ENCODE results near the gene CHTOP. TPM values are rescaled to one million over a fixed set of nuclear protein-coding genes. Genes with fewer than 3 reads are reported as not detected.

CHTOP gene
- total RNA-seq, 1 donor from 2014 or later = 114 TPM

DNA sequence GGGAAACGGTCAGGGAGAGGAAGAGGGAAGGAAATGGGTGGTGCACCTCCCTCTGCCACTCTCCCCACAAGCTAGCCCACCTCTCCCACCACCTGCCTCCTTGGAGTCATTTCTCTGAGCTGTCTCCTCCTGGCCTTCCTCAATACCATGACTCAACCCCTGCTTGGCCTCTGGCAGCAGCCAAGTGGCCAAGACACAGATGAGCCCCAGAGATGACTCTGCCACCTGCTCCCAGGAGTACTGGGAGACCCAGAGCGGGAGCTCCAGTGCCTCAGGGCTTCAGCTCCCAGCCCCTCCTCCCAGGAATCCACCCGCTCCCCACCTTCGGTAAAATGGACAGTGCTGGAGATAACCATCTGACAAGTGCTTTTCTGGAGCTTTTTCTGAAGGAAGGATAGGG, 23.5 kb upstream of the CHTOP start:
- H3K27me3 Mint-ChIP-seq (ENCODE audit: low read depth) = no peaks in the 10 kb centered on the region
- no peaks in the 10 kb centered on the region for H3K9me3 Mint-ChIP-seq
- H3K4me3 Mint-ChIP-seq = no peak overlapping the region
- peaks cover 69% of the 10 kb centered on the region for H3K4me1 Mint-ChIP-seq
- DNase-seq (ENCODE audit: low spot score in 2 of 2, unreplicated experiment in 2 of 2) = no peak
- TF ChIP-seq CTCF (IDR thresholded peaks at IDR 0.05; ENCODE audit: unreplicated experiment) = no peak
- H3K36me3 Mint-ChIP-seq = no peaks in the 10 kb centered on the region
- H3K27ac Mint-ChIP-seq = peak overlapping the region; percentile 47

GRCh38 chr1:153610811-153611301, 23.0 kb upstream of the CHTOP start:
- no peak for DNase-seq (ENCODE audit: low spot score in 2 of 2, unreplicated experiment in 2 of 2)
- Mint-ChIP-seq H3K36me3 (no peaks in the 10 kb centered on the region), H3K4me3 (no peak overlapping the region), H3K9me3 (no peaks in the 10 kb centered on the region), H3K27me3 (ENCODE audit: low read depth) (no peaks in the 10 kb centered on the region), H3K27ac (no peak overlapping the region), H3K4me1 (peaks cover 70% of the 10 kb centered on the region)
- no peak for TF ChIP-seq CTCF (IDR thresholded peaks at IDR 0.05; ENCODE audit: unreplicated experiment)

DNA sequence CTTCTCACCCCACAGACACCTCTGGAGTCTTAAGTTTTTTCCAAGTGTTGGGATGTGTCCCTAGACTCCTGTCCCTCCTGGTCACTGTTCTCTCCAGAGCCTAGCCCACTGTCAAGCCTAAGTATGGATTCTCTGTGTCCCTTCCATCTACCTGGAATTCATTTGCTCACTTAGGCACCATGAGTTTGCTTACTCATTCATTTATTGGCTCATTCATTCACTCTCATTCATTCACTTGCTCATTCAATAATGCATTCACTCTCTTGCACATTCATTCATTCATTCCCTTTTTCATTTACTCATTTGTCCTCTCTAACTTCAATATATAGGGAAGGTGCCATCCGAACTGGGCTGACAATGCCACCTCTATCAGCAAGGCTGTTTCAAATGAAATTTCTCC, 22.5 kb upstream of the CHTOP start:
- Mint-ChIP-seq H3K27me3 (ENCODE audit: low read depth) (no peaks in the 10 kb centered on the region), H3K27ac (no peak overlapping the region), H3K36me3 (no peaks in the 10 kb centered on the region), H3K9me3 (no peaks in the 10 kb centered on the region), H3K4me3 (peak overlapping the region; percentile 66), H3K4me1 (peaks cover 76% of the 10 kb centered on the region)
- no peak for DNase-seq (ENCODE audit: low spot score in 2 of 2, unreplicated experiment in 2 of 2)
- TF ChIP-seq CTCF (IDR thresholded peaks at IDR 0.05; ENCODE audit: unreplicated experiment) = no peak

- no peaks in the 10 kb centered on the region for H3K36me3 Mint-ChIP-seq
- peaks cover 79% of the 10 kb centered on the region for H3K4me1 Mint-ChIP-seq
- peak overlapping the region; percentile 66 for H3K4me3 Mint-ChIP-seq
- no peaks in the 10 kb centered on the region for H3K27me3 Mint-ChIP-seq (ENCODE audit: low read depth)
- no peak for DNase-seq (ENCODE audit: low spot score in 2 of 2, unreplicated experiment in 2 of 2)
- TF ChIP-seq CTCF (IDR thresholded peaks at IDR 0.05; ENCODE audit: unreplicated experiment) = no peak
- no peaks in the 10 kb centered on the region for H3K9me3 Mint-ChIP-seq
- H3K27ac Mint-ChIP-seq = peak overlapping the region; percentile 84
Observed at GRCh38 chr1:153612111-153612754, 21.6 kb upstream of the CHTOP start.

DNA sequence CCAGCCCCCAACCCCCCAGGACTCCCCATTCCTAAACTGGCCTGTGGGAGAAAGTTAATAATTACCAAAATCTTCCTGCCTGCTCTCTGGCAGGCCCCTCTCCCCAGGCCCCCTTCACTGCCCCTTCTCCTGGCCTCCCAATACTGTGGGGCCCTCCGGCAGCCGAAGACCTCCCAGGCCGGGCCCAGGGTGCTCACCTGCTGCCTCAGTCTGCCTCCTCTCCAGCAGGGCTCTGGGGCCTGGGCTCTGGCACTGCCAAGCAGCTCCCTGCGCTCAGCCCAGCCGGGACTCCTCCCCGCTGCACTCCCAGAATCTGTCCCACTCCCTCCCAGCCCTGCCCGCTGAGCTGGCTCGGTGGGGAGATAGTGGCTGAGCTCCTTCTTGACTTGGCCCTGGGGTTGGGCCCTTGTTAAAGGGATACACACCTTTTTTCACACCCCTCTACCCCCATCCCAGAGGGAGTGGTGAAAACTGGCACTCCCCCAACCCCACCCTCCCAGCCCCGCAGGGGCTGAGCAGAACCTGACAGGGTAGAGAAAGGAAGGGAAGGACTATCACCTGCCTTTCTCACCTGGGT, 21.0 kb upstream of the CHTOP start, which contains the start of gene S100A16:
Gene S100A16 (minus strand): TSS at position 383 of the 577 bp plus-strand sequence. CDS start 4,986 bp downstream, outside the sequence.
- no peak for TF ChIP-seq CTCF (IDR thresholded peaks at IDR 0.05; ENCODE audit: unreplicated experiment)
- peak within 1 kb of the TSS; percentile 66 for H3K4me3 Mint-ChIP-seq
- H3K36me3 Mint-ChIP-seq = no peaks in the 10 kb centered on the region
- H3K27me3 Mint-ChIP-seq (ENCODE audit: low read depth) = no peaks in the 10 kb centered on the region
- no peak for DNase-seq (ENCODE audit: low spot score in 2 of 2, unreplicated experiment in 2 of 2)
- H3K27ac Mint-ChIP-seq = peak within 1 kb of the TSS; percentile 84
- H3K4me1 Mint-ChIP-seq = peaks cover 76% of the 10 kb centered on the region
- H3K9me3 Mint-ChIP-seq = no peaks in the 10 kb centered on the region
